Stimulated activated naive CD8-positive, alpha-beta T cell treated with anti-CD3 and anti-CD28 coated beads, Interleukin-15, Interleukin-2, amounts not matched to agents 100 U/mL and 50 U/mL, for 24 hours (primary cell): Measurements from ENCODE around the gene INPP4A.
A peak's percentile ranks its signal among the peaks of the same experiment; 100 is the strongest.

Experiments
- ATAC-seq: fragments of 150-1000 bp; cut with Tn5 transposase; one replicate; pipeline ENCODE4 v1.10.0; 2021
- DNase-seq: peaks from one replicate; pipeline ENCODE4 v3.0.0; 2021

INPP4A gene

DNA sequence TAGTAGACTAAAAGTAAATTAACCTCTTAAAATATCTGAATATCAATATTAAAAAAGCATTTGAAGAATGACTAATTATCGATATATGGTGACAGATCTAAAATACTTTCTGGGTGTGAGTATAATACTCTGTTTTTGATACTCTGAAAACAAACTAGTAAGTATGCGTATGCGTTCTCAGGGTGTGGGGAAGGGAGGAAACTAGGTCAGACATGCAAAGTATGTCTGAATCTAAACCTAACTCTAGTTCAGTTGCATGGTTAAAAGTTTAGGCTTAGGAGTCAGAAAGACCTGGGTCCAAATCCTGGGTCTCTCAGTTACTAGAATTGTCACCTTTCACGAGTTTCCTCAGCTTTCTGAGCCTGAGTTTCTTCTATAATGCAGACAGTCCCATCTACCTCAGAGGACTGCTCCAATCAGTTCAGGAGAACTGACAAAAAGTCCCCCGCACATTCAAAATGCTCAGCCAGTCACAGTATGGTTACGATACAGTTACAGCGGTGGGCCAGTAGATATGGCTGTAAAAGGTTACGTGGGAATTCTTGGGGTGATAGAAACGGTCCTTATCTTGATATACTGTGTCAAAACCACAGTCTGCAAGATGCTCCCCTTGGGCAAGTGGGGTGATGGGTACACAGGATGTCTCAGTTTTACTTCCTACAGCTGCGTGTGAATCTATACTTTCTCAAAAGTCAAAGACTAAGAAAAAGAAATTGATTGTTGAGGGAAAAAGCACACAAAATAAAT, 192.9 kb downstream of the INPP4A start:
- ATAC-seq = peak; percentile 86
- peak; percentile 46 for DNase-seq

DNA sequence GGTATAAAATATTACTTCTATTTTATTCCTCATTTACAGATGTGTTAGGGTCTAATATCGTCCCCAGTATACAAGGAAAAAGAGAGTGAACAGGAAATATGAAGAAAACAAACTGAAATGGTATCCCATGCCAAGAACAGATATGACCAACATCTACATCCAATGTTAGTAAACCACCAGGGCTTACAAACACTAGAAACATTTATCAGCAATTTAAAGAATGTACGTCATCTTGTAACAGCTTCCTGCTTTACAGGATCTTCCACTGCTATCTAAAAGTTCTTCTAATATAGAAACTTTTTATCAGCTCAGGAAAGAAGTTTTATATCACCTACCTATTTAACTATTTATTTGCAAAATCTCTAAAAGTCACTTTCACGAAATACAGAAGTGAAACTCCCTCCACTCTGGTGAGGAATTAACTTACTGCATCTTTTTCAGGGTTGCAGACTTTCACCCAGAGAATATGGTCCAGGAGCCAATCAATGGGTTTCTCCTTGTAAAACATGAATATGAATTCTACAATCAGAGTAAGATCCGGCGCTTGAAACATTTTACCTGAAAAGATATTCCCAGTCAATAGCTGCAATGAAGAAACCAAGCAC, 198.9 kb downstream of the INPP4A start:
- DNase-seq (no peak), ATAC-seq (no peak)
